ENCODE measurements around the gene SLC12A8.

SLC12A8 gene

DNA sequence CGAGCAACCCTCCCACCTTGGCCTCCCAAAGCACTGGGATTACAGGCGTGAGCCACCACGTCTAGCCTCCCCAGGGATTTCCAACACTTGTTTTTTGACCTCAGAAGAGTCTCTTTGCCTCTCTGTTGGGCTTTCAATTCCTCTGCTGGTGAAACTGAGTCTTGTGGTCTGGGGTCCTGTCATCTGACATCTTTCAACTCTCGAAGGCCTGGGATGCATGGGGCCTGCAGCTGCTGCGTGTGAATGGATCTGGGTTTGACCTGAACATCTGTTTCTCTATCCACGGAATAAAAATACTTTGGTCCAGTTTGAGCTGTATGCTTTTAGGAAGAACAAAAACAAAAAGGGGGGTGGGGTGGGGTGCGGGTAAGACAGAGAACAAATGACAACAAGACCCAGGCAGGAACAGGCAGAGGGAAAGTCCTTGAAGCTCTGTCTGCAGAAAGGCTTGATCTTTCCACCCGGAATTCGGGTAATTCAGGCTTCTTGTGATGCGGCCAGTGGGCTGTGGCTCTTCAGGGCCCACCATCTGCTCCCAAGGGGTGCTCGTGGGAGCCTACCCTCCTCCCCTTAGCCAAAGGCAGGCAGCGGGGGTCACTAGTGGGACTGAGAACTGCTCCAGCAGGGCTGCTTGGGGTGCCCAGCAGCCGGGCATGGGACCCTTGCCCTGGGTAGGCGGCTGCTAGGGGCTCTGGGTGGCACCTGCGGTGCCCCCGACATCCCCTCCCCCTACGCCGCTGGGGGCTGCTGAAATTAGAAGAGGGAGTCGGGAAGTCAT lies 71.5 kb downstream of the SLC12A8 start:
- DNase-seq (ENCODE audit: extremely low read depth in 1 of 2, low read depth in 1 of 2), result no peak

DNA sequence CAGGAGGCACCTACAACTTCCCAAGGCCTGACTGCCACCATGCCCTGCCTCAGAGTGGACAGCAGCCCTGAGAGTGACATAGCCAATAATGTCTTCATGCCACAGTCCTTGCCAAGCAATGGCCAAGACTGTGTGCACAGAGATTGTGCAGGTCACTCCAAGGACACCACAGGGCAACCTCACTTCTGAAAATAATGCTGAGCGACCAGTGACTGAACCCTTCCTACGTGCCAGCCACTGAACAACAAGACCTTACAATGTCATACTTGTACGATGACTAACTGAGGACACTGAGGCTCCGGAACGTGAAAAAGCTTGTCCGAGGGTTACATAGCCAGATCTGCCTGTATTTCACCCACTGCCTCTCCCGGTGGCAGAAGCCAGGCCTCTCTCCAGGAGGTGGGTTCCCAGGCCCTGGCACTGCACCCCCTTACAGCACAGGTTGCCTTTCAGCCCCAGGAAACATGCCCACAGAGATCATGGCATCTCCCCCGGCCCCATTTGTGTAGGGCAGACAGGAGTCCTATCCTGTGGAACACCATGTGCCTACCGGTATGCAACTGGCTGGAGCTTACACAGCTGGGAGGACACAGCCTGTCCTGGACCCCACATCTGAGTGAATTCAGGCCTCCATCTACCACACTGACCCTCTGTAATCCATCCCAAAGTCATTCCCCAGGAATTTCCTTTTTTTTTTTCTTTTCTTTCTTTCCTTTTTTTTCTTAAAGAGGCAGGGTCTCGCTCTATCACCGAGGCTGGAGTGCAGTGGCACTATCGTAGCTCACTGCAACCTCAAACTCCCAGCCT lies 72.3 kb downstream of the SLC12A8 start:
- no peak for DNase-seq (ENCODE audit: extremely low read depth in 1 of 2, low read depth in 1 of 2)

DNA sequence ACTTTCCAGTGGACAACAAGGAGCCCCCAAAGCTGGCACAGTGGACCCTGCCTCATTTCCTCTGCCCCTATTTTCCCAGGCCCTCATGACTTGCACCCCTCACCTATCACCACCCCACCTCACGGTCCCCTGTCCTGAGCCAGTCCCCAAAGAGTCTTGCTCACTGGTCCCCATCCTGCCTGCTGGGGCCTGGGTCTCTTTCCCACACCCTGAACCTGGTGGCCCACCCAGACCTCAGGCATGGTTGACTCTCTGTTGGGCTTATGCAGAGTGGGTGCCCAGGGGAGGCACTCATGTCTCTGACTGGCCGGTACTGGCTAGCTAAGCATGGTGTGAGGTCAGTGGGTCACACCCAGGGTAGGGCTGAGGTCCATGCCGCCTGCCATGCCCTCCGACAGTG lies 73.2 kb downstream of the SLC12A8 start:
- no peak for DNase-seq (ENCODE audit: extremely low read depth in 1 of 2, low read depth in 1 of 2)

DNA sequence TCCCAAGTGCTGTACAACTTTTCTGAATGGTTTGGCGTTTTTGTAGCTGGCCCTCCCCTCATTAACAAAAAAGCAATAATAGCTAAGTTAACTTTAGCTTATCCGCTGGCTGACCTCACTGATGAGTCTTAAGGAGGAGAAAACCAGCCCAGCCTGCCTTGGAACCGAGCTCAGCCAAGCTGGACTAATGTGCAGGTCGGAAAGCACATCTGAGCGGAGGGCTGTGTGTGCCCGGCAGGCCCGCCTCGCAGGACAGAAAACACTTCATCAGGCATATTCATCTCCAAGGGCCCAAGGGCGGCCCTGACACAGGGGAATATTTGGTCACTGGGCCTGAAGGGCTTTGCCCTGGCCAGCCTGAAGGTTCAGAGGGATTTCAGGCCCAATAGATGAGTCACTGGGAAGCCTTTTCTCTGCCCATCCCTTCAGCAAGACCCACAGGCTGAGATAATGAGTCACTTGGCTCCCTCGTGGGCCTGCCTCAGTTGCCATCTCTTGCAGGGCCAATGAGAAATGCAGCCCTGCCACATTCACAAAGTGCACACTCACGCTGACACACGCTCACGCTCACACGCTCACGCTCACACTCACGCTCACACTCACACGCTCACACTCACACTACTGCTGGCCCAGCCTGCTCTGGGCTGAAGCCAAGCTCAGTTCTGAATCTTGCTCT lies 75.1 kb downstream of the SLC12A8 start:
- DNase-seq (ENCODE audit: extremely low read depth in 1 of 2, low read depth in 1 of 2), result no peak

DNA sequence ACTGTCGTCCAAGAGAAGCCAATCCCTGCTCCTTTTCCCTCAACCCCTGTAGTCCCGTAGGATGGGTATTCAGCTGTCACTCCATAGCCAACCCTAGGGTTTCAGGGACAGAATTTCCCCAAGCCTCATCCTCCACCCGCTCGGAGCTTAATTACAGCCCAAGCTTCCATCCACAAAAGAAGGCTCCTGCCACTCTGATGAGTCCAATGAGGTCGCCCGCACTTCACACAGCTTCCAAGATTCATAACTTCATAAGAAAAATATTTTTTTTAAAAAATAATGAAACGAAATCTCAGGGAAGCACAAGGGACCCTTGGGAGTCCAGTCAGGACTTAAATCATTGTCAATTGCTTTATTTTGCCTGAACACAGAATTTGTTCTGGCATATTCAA lies 75.6 kb downstream of the SLC12A8 start:
- no peak for DNase-seq (ENCODE audit: extremely low read depth in 1 of 2, low read depth in 1 of 2)

DNA sequence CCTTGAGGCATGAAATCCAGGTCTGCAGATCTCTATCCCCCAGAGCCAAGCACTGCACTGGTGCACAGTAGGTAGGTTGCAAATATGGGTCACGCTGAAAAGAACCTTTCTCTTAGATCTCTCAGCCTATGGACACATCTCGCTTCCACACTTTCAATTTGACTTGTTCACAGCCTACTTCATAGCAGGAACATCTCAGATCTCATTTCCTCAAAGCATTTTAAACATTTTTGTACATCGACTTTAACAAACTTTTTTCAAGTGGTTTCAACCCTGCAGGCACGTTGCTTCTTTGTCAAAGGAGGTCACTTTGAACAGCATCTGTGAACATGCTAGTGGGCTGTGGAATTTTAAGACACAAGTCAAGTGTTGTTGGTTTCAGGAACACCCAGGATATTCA lies 76.0 kb downstream of the SLC12A8 start:
- DNase-seq (ENCODE audit: extremely low read depth in 1 of 2, low read depth in 1 of 2), result no peak

DNA sequence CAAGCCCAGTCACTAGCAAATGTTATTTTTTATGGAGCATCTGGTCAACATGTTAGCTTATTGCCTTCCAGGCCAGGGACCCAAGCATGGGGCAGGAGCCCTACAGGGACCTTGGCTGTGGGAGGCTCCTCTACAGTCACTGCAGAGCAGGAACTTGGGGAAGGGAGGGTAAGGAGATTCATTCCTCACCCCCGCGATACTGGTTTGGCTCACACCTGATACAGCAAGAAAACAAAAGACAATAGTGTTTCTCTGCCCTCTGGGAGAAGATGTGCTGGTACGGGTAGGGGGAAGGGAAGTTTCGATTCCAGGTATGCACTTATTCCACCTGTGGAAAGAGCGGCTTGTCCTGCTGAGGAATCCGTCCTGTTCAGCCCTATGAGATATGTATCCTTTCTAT lies 77.6 kb downstream of the SLC12A8 start:
- no peak for DNase-seq (ENCODE audit: extremely low read depth in 1 of 2, low read depth in 1 of 2)

DNA sequence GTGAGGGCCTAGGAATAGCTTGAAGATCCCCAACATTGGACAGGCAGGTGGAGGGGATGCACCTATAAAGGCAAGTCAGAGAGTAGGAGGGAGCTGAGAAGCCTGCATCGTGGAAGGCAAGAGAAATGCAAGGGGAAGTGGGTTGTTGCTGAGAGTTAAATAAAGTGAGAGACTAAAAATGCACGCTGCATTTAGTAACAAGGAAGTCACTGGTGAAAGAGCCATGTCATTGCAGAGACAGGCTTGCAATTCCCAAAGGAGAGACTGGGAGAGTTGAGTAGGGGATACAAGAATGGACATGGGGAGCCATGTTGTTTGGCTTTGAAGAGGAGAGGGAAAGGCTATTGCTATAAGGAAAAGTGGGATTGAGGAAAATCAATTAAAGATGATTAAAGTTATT lies 79.7 kb downstream of the SLC12A8 start:
- DNase-seq (ENCODE audit: extremely low read depth in 1 of 2, low read depth in 1 of 2), result no peak

DNA sequence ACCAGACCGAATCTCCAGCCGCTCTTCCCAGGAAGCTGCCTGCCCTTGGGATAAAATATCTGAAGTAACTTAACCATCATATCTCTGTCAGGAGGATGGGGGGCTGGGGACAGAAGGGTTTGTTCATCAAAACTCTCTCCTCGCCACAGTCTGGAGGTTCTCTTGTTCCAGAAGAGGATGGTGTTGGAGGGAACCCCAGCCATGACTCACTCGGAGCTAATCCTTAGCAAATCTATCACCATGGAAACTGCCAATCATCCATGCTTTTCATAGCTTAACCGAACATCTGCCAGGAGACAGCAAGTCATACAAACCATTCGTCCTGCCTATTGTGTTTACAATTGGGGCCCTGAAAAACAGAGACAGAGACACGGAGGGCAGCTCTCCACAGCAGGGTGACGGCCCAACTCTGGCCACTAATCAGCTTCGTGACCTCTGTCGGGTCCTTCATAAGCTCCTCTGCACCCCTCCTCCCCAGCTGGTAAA lies 83.0 kb downstream of the SLC12A8 start:
- no peak for DNase-seq (ENCODE audit: extremely low read depth in 1 of 2, low read depth in 1 of 2)

DNA sequence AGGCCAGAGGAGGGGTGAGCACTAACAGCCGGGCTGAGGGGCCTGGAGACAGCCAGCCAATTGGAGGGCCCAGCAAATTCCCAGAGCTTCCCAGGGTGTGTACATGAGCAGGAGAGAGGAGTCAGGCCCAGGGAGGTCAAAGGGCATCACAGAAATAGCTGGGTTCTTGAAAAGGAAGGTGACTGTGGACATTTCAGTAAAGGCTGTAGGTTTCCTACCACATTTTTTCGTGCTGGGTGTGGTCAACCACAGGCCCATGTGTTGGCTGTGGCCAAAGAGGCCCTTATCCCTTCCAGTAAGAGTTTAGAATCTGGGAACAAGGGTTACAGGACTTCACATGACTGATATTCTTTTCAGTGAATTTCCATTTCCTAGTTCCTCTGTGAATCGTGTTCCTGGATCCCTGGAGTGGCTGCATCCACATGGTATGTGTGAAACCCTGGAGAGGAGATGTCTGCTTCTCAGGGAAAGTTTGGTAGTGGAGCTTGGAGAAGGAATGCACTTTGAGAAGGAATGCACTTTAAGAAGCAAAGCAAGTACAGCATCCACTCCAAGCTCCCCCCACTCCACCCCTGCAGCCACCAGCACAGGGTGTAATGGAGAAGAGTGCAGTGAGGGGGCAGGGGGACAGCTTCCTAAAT lies 83.6 kb downstream of the SLC12A8 start:
- DNase-seq (ENCODE audit: extremely low read depth in 1 of 2, low read depth in 1 of 2), result no peak

DNA sequence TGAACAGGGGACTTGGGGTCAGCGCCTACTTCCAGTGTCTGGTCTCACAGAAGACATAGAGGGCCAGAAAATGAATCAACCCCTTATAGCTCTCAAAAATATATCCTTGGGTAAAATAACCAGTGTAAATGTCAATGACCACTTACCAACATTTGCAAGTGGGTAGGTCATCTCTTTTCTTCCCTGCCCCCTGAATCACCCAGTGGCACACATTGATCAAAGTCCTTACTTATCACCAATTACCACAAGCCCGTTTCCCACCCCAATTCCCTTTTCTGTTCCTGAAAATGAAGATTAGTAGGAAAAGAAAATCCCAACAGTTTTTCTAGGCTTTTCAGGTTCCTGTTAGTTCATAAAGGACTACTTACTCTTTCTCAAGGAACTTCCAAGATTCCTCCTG lies 86.2 kb downstream of the SLC12A8 start:
- DNase-seq (ENCODE audit: extremely low read depth in 1 of 2, low read depth in 1 of 2), result no peak

DNA sequence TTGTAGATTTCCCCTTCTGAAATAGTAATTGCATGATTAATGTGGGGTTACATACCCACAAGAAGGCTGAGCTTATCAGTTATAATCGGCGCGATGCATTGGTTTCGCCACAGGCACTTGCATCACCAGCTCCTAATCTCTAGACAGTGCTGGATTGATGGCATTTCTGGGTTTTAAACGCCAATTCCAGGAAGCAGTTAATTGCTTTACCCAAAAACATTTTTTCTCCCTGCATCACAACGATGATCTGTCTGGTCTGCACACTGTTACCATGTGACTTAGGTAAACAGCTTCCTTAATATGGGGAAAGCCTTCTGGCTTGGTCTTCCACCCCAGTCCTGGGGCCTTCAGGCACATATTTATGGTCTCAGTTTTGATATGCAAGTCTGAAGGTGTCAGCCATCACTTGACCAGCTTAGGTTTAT lies 86.7 kb downstream of the SLC12A8 start:
- DNase-seq (ENCODE audit: extremely low read depth in 1 of 2, low read depth in 1 of 2), result no peak

DNA sequence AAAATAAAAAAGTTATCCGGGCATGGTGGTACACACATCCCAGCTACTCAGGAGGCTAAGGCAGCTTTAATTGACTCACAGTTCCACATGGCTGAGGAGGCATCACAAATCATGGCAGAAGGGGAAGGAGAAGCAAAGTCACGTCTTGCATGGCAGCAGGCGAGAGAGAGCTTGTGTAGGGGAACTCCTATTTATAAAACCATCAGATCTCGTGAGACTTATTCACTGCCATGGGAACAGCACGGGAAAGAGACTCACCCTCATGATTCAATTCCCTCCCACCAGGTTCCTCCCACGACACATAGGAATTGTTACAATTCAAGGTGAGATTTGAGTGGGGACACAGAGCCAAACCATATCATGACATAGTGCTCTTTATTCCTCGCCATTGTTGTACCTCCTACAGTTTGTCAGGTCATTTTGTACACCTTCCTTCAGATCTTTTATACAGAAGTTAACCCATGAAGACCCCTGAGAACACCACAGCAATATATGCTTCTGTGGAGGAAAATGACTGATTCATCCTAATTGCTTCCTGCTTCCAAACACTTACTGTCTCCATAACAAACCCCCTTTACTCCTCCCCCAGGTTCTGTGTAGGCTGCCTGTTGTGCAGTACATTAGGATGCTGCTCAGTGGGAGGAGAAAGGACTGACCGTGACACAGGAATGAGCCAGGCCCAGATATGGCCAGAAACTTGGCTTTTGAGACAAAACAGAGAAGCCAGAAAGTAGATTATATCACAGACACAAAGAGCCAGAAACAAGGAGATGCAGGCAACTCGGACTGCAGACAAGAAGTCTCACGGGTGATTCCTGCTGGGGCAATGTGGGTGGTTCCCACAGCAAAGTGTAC lies 88.9 kb downstream of the SLC12A8 start:
- DNase-seq (ENCODE audit: extremely low read depth in 1 of 2, low read depth in 1 of 2), result no peak

DNA sequence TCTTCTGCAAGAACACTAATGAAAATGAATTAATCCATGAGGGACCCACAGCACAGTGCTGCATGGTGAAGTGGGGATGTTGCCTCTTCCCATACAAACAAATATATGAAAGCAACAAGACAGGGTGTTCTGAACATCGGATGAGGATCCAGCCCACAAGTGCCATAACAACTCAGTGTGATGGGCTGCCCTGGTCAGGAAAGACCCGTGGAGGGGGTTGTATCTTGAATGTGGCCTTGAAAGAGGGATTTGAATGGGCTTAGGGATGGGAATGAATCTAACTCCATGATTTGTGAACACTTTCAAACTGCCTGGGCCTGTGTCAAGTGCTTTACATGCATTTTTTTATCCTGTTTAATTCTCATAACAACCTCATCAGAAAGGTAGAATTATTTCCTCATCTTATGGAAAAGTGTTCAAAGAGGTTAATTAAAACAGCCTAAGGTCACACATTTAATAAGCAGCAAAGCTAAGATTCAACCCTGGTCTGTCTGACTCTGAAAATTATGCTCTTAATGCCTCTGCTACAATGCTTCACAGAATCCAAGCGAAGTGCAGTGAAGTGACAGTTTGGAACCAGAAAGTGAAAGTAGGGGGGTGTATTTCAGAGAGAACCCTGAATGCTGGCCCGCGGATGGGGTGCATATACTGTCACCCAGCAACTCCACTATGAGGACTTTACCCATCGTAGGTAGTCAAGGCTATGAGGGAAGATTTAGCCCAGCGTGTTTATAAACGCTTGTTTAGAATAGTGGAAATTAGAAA lies 91.1 kb downstream of the SLC12A8 start:
- DNase-seq (ENCODE audit: extremely low read depth in 1 of 2, low read depth in 1 of 2), result no peak

DNA sequence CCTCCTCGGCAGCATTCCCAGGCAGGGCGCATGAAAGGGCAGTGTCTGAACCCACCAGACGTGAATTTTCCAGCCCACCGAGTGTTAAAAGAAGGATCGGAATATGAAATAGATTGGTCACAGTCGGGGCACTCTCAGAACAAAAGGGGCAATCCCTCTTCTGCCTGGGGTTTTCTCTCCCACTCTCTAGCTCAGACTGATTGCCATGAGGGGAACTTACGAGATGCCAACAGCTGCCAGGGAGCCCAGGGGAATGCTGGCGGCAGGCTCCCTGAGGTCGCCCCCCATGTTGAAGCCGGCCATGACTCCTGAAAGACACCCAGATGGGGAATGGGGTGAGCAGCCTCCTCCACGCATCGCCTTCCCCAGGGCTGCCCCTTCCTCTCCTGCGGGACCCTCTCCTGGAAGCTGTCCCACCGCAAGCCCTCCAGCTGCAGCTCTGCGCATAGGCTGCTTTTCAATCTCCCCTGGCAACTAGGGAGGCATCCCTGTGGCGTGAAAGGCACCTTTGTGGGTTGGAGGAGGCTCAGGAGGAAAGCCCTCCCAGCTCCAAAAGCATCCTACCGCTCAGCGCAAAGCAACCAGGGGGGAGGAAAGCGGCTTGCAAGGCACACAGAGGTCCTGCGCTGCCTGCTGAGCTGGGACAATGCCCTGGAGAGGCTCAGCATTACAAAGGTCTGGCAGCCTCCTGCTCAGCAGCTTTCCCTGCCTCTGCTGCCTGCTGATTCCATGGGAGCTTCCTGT lies 92.0 kb downstream of the SLC12A8 start:
- DNase-seq (ENCODE audit: extremely low read depth in 1 of 2, low read depth in 1 of 2), result no peak

DNA sequence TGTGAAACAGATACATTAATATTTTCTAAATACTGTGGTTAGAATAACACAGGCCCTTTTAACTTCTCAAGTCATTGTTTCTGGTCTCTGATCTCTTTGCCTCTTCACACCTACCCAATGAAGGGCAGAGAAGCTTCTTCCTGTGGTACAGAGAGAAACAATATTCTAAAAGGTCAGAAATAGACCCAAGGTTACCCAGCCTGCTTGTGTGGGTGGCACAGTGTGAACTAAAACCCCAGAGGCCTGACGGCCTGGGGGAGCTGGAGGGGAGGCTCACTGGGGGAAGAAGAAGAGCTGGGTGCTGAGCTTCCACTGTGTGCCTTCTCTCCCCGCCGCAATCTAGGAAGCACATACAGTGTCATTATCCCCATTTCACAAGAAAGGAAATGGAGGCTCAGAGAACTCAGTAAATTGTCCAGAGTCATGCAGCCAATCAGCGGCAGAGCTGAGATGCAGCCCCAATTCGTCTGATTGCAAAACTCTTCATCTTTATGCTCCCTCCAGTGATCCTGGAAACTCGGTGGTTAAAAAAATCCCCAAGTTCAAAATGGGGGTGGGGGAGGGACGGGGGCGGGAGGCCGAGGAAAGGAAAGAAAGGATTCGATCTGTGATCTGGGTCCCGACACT lies 92.7 kb downstream of the SLC12A8 start:
- DNase-seq (ENCODE audit: extremely low read depth in 1 of 2, low read depth in 1 of 2), result no peak

DNA sequence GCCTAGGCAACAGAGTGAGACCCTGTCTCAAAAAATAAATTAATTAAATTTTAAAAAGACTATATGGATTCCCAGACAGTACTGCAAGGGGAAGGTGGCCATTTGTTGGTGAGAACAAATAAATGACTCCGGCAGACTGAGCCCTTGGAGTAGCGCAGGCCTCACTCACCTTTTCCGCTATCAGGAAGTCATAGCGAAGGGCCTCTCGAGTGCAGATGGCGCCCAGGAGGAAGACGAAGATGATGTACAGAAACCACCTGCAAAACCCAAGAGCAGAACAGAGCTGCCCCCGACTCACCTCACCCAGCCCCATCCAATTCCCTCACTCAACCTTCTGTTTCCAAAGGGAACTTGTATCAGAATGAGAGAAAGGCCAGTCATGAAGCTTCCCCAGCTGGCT lies 93.9 kb downstream of the SLC12A8 start:
- no peak for DNase-seq (ENCODE audit: extremely low read depth in 1 of 2, low read depth in 1 of 2)

DNA sequence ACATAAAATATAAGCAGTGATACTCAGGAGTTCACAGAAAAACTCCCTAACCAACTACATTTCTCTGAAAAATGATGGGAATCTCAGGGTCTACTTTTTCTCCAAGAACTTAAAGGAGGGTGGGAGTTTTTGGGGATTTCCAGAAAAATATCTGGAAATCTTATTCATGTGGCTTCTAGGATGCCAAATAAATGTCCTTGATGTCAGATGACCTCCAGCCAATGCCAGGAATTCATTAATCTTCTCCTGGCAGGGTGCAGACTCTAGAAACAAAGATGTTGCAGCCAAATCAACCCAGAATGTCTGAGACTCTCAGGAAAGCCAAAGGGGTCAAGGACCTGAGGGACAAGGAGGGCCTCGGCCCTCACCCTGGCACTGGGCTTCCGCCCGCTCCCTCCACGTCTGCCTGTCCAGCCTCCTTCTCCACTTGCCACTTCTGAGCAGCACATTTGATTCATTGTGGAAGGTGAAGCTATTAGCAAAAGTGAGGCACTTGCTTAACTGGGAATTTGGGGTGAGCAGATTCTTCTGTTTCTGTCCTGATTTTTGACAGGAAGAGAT lies 94.8 kb downstream of the SLC12A8 start:
- no peak for DNase-seq (ENCODE audit: extremely low read depth in 1 of 2, low read depth in 1 of 2)
